ENCODE results near the gene TGM6. TPM values are rescaled to one million over a fixed set of nuclear protein-coding genes. Genes with fewer than 3 reads are reported as not detected.

TGM6 gene
- total RNA-seq, 1 experiment from 2014 or later, result not detected

DNA sequence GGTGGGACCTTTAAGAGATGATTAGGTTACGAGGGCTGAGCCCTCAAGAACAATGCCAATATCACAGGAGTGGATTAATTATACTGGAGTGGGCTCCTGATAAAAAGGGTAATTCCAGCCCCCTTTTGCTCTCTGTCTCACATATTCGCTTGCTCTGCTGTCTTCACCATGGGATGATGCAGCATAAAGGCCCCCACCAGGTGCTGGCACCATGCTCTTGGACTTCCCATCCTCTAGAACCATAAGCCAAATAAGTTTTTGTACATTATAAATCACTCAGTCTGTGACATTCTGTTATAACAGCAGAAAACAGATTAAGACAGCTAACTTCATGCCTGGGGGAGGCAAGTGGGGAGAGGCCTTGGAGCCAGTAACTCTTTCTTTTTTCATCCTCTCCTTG, 99.7 kb downstream of the TGM6 start:
- H3K36me3 Mint-ChIP-seq (ENCODE audit: insufficient read depth in 1 of 3, low read depth in 3 of 3), result peaks cover 0 to 13% (median 10%) of the 10 kb centered on the region in 3 experiments; a peak in 2 of 7 replicates
- no peak overlapping the region for H2AFZ ChIP-seq (ENCODE audit: low read length)
- peaks cover 8% of the 10 kb centered on the region for H3K27me3 Mint-ChIP-seq (ENCODE audit: low read depth)
- H3K79me2 ChIP-seq (ENCODE audit: insufficient read depth, low read length), result no peaks in the 10 kb centered on the region
- H2BK20ac ChIP-seq (ENCODE audit: low read depth, low read length, poor library complexity, severe bottlenecking), result no peak overlapping the region
- no peak overlapping the region for H2BK15ac ChIP-seq (ENCODE audit: low read depth, low read length)
- H3K4me1 ChIP-seq (ENCODE audit: insufficient read depth, low read length), result no peaks in the 10 kb centered on the region; the same call in 1 of the 2 replicates
- H3K27me3 ChIP-seq (ENCODE audit: insufficient read depth, low read length), result no peaks in the 10 kb centered on the region
- H2BK120ac ChIP-seq (ENCODE audit: low read depth, low read length, poor library complexity, severe bottlenecking), result no peak overlapping the region
- no peak overlapping the region for H4K91ac ChIP-seq (ENCODE audit: insufficient read length, low read depth, low read length)
- no peak overlapping the region for H3K18ac ChIP-seq (ENCODE audit: insufficient read length, low read depth, low read length)
- H3K27ac Mint-ChIP-seq, result no peak overlapping the region
- no peak overlapping the region for H3K4me3 Mint-ChIP-seq
- no peak overlapping the region for H3K14ac ChIP-seq (ENCODE audit: insufficient read depth, low read length)
- H3K23ac ChIP-seq (ENCODE audit: insufficient read length, low read depth, low read length), result no peak overlapping the region
- no peaks in the 10 kb centered on the region for H3K79me1 ChIP-seq (ENCODE audit: insufficient read depth, low read depth, low read length, poor library complexity, severe bottlenecking)
- peaks cover under 1 to 5% of the 10 kb centered on the region in 2 experiments; a peak in 3 of 4 replicates for H3K4me1 Mint-ChIP-seq
- H4K20me1 ChIP-seq (ENCODE audit: control insufficient read depth, insufficient read depth, insufficient read length), result no peaks in the 10 kb centered on the region
- H2BK12ac ChIP-seq (ENCODE audit: insufficient read length, low read depth, low read length), result no peak overlapping the region
- no peak overlapping the region for H3K9ac ChIP-seq (ENCODE audit: extremely low read depth, insufficient read length, low read length)
- no CpG with 5 or more reads among the region's 2 CpGs for WGBS (ENCODE audit: extremely low coverage, insufficient read length, low lambda C conversion rate)
- H3K27ac ChIP-seq (ENCODE audit: insufficient read length, low read depth, low read length), result no peak overlapping the region
- no peak overlapping the region for H3K4ac ChIP-seq (ENCODE audit: low read depth, low read length)
- H3K9me3 ChIP-seq (ENCODE audit: control insufficient read depth, low read depth, low read length), result no peaks in the 10 kb centered on the region
- no peak overlapping the region for H3K4me2 ChIP-seq (ENCODE audit: insufficient read depth, insufficient read length, low read length)
- no peak overlapping the region for H2BK5ac ChIP-seq (ENCODE audit: insufficient read length, low read length)
- no peak overlapping the region for H3K56ac ChIP-seq (ENCODE audit: insufficient read length, low read depth, low read length)
- H2AK5ac ChIP-seq (ENCODE audit: insufficient read length, low read length), result no peak overlapping the region
- H3T11ph ChIP-seq (ENCODE audit: low read length), result no peak overlapping the region
- TF ChIP-seq, protein P1, sequence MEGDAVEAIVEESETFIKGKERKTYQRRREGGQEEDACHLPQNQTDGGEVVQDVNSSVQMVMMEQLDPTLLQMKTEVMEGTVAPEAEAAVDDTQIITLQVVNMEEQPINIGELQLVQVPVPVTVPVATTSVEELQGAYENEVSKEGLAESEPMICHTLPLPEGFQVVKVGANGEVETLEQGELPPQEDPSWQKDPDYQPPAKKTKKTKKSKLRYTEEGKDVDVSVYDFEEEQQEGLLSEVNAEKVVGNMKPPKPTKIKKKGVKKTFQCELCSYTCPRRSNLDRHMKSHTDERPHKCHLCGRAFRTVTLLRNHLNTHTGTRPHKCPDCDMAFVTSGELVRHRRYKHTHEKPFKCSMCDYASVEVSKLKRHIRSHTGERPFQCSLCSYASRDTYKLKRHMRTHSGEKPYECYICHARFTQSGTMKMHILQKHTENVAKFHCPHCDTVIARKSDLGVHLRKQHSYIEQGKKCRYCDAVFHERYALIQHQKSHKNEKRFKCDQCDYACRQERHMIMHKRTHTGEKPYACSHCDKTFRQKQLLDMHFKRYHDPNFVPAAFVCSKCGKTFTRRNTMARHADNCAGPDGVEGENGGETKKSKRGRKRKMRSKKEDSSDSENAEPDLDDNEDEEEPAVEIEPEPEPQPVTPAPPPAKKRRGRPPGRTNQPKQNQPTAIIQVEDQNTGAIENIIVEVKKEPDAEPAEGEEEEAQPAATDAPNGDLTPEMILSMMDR (conservative IDR thresholded peaks at IDR 0.05), result no peak
- DNase-seq, result no peak
- no peak overlapping the region for H4K8ac ChIP-seq (replicated peaks; ENCODE audit: insufficient read length, low read depth, low read length)
- no peaks in the 10 kb centered on the region for H3K9me3 Mint-ChIP-seq
- H4K5ac ChIP-seq (ENCODE audit: insufficient read length, low read depth, low read length), result no peak overlapping the region
- H3K23me2 ChIP-seq (ENCODE audit: insufficient read length, low read depth, low read length, poor library complexity, severe bottlenecking), result no peaks in the 10 kb centered on the region

Other genes starting within 250 kb of the TGM6 start
- gene TGM3, start 84.9 kb upstream of the TGM6 start, total RNA-seq (2021), result not detected in 2 replicates
- gene SNRPB, start 89.9 kb downstream of the TGM6 start, total RNA-seq (2021), result 462 and 482 TPM in 2 replicates
- 3.4 and 4.0 TPM in 2 replicates for gene ZNF343, start 128.0 kb downstream of the TGM6 start, total RNA-seq (2021)
- not detected in 2 replicates for gene TMC2, start 155.7 kb downstream of the TGM6 start, total RNA-seq (2021)

Data from H9 (cell line).